Smooth muscle cell (in vitro differentiated cells): Measurements from ENCODE around the gene CASP1. TPM values are rescaled to one million over a fixed set of nuclear protein-coding genes. Genes with fewer than 3 reads are reported as not detected.
A peak's percentile ranks its signal among the peaks of the same experiment; 100 is the strongest.
"Not testable (repeated sequence)": the region's sequence is repeated elsewhere in the genome, so short reads cannot be mapped to it uniquely, and the experiment has no call there.

Experiments
- DNase-seq: peaks from one replicate; lab custom pipeline; 2025; ENCODE audit not compliant: unreplicated experiment; lab: John Stamatoyannopoulos, UW
- H2AFZ ChIP-seq: fragments of 200-600 bp; sonication (generic); 2 replicates; pipeline ENCODE4 v1.6.0; 2016; ENCODE audit warnings: antibody characterized with exemption, low read depth, mild to moderate bottlenecking
- H3F3A ChIP-seq: fragments of 200-600 bp; sonication (generic); 2 replicates; pipeline ENCODE4 v1.6.0; 2017; ENCODE audit warnings: antibody characterized with exemption, low read depth
- H3K27ac ChIP-seq: fragments of 200-600 bp; sonication (generic); 2 replicates; pipeline ENCODE4 v1.5.1; 2016; ENCODE audit warnings: low read depth, mild to moderate bottlenecking
- H3K27me3 ChIP-seq: fragments of 200-600 bp; sonication (generic); 2 replicates; pipeline ENCODE4 v1.6.1; 2016; ENCODE audit warnings: low read depth, mild to moderate bottlenecking
- H3K36me3 ChIP-seq: fragments of 200-600 bp; sonication (generic); 2 replicates; pipeline ENCODE4 v1.5.1; 2016; ENCODE audit warnings: low read depth
- H3K4me1 ChIP-seq: fragments of 200-600 bp; sonication (generic); 2 replicates; pipeline ENCODE4 v1.5.1; 2016; ENCODE audit warnings: low read depth
- H3K4me2 ChIP-seq: fragments of 200-600 bp; sonication (generic); 2 replicates; pipeline ENCODE4 v1.6.0; 2016; ENCODE audit warnings: mild to moderate bottlenecking
- H3K4me3 ChIP-seq: fragments of 200-600 bp; sonication (generic); 2 replicates; pipeline ENCODE4 v1.5.1; 2016; ENCODE audit warnings: mild to moderate bottlenecking
- H3K79me2 ChIP-seq: fragments of 200-600 bp; sonication (generic); 2 replicates; pipeline ENCODE4 v1.6.0; 2016; ENCODE audit warnings: low read depth, mild to moderate bottlenecking
- H3K9ac ChIP-seq: fragments of 200-600 bp; sonication (generic); 2 replicates; pipeline ENCODE4 v1.6.0; 2016; ENCODE audit warnings: low read depth
- H3K9me3 ChIP-seq: fragments of 200-600 bp; sonication (generic); replicated peaks from 2 replicates; pipeline ENCODE4 v1.5.1; 2016; ENCODE audit warnings: low read depth
- H4K20me1 ChIP-seq: fragments of 200-600 bp; sonication (generic); 2 replicates; pipeline ENCODE4 v1.6.0; 2016; ENCODE audit warnings: low read depth
- CTCF ChIP-seq: fragments of 200-600 bp; sonication (generic); IDR thresholded peaks from 2 replicates; pipeline ENCODE4 v1.5.1; 2017; ENCODE audit warnings: borderline replicate concordance, mild to moderate bottlenecking, antibody characterized with exemption; ENCODE audit not compliant: insufficient read depth, poor library complexity, severe bottlenecking
- WGBS: methylation state at CpG from one replicate; pipeline ENCODE4 v1.1.7; 2016; ENCODE audit warnings: low lambda C conversion rate; 5-methylcytosine and 5-hydroxymethylcytosine counted together
- polyA plus RNA-seq: library from polyadenylated mRNA; unstranded; fragments of >200 nt; fragmentation: Nextera tagmentation; extraction: Ambion mirVana; gene quantifications from 2 replicates; pipeline ENCODE4 v1.2.1, GENCODE V29; 2016
- total RNA-seq: library from RNA; depleted of rRNA; stranded (reverse); fragments of >200 nt; gene quantifications from 2 replicates; pipeline ENCODE4 v1.2.3, GENCODE V29; 2014

Gene CASP1
- total and polyA plus RNA-seq, 2 experiments from 2014 or later, result 0.90 TPM; not detected in 1

- H4K20me1 ChIP-seq, result no peaks in the 10 kb centered on the region
- H3K27me3 ChIP-seq, result no peaks in the 10 kb centered on the region
- no peak for DNase-seq
- H3K4me1 ChIP-seq, result no peaks in the 10 kb centered on the region
- WGBS, result 89% methylated on average over 4 of the region's 4 CpGs
- no peak overlapping the region for H2AFZ ChIP-seq
- no peak overlapping the region for H3K4me2 ChIP-seq
- H3K9me3 ChIP-seq, result no peaks in the 10 kb centered on the region
- no peak overlapping the region for H3K4me3 ChIP-seq
- H3K36me3 ChIP-seq, result no peaks in the 10 kb centered on the region
- no peaks in the 10 kb centered on the region for H3F3A ChIP-seq
- H3K27ac ChIP-seq, result no peak overlapping the region
- TF ChIP-seq CTCF, result no peak
- no peaks in the 10 kb centered on the region for H3K79me2 ChIP-seq
- H3K9ac ChIP-seq, result no peak overlapping the region
These were observed 35.4 kb upstream of the CASP1 start for GRCh38 chr11:105070306-105070705.

GRCh38 chr11:105069749-105070148, 34.8 kb upstream of the CASP1 start:
- WGBS, result 96% methylated on average over 2 of the region's 2 CpGs
- H3K9me3 ChIP-seq, H3K27ac ChIP-seq: not testable (repeated sequence)

GRCh38 chr11:105063245-105063941, 28.4 kb upstream of the CASP1 start:
- not testable (repeated sequence) for DNase-seq, H3K9me3 ChIP-seq

More at GRCh38 chr11:105069749-105070148, 34.8 kb upstream of the CASP1 start:
- not testable (repeated sequence) for H3K4me2 ChIP-seq, H3K36me3 ChIP-seq, H2AFZ ChIP-seq, H4K20me1 ChIP-seq, DNase-seq, H3K9ac ChIP-seq, H3K4me1 ChIP-seq, H3K27me3 ChIP-seq, H3K4me3 ChIP-seq, H3K79me2 ChIP-seq, H3F3A ChIP-seq

GRCh38 chr11:105057432-105057831, 22.5 kb upstream of the CASP1 start:
- H3K4me1 ChIP-seq, result no peaks in the 10 kb centered on the region
- H3F3A ChIP-seq, result no peaks in the 10 kb centered on the region
- H3K4me3 ChIP-seq, result no peak overlapping the region
- no peaks in the 10 kb centered on the region for H3K9me3 ChIP-seq
- H3K9ac ChIP-seq, result no peak overlapping the region
- no peaks in the 10 kb centered on the region for H3K79me2 ChIP-seq
- DNase-seq, result no peak
- no peak overlapping the region for H2AFZ ChIP-seq
- H3K27ac ChIP-seq, result no peak overlapping the region
- no peaks in the 10 kb centered on the region for H4K20me1 ChIP-seq
- 64% methylated on average over 4 of the region's 4 CpGs for WGBS
- TF ChIP-seq CTCF, result no peak
- no peaks in the 10 kb centered on the region for H3K27me3 ChIP-seq
- no peak overlapping the region for H3K4me2 ChIP-seq
- H3K36me3 ChIP-seq, result no peaks in the 10 kb centered on the region

More at GRCh38 chr11:105063245-105063941, 28.4 kb upstream of the CASP1 start:
- H3K27me3 ChIP-seq, H3K27ac ChIP-seq, H4K20me1 ChIP-seq, H3F3A ChIP-seq, H3K9ac ChIP-seq, H3K36me3 ChIP-seq, H3K79me2 ChIP-seq, H3K4me3 ChIP-seq, H3K4me1 ChIP-seq: not testable (repeated sequence)
- Histone ChIP-seq H3K4me2 (peak overlapping the region; percentile 43), H2AFZ (peak overlapping the region; percentile 77)
- 50% methylated on average over 9 of the region's 9 CpGs for WGBS
